Activated CD8-positive, alpha-beta T cell treated with anti-CD3 and anti-CD28 coated beads for 36 hours (primary cell): Measurements from ENCODE around the gene ROBO2. TPM values are rescaled to one million over a fixed set of nuclear protein-coding genes. Genes with fewer than 3 reads are reported as not detected.

Experiments
- ATAC-seq: fragments of 200-7000 bp; cut with Tn5 transposase; one replicate; pipeline ENCODE4 v1.10.0; 2021; ENCODE audit warnings: mild to moderate bottlenecking, moderate library complexity
- CTCF ChIA-PET: fragments of 350-600 bp; sonication (Branson Sonifier 250); formaldehyde crosslinking; loops from one replicate; lab custom pipeline; 2021; ENCODE audit warnings: antibody characterized with exemption; lab: Charles Lee
- POLR2A ChIA-PET: fragments of 350-600 bp; sonication (Branson Sonifier 250); formaldehyde crosslinking; loops from one replicate; lab custom pipeline; 2021; ENCODE audit warnings: antibody characterized with exemption; lab: Charles Lee
- DNase-seq: peaks from one replicate; pipeline ENCODE4 v3.0.0-alpha.2; 2020
- H3K27ac Mint-ChIP-seq: one replicate; pipeline ENCODE4 v1.8.0; 2021; ENCODE audit warnings: mild to moderate bottlenecking, mixed read lengths
- H3K27me3 Mint-ChIP-seq: one replicate; pipeline ENCODE4 v1.8.0; 2021; ENCODE audit warnings: mixed read lengths
- H3K36me3 Mint-ChIP-seq: one replicate; pipeline ENCODE4 v1.8.0; 2021; ENCODE audit warnings: low read depth, mixed read lengths
- H3K4me1 Mint-ChIP-seq: one replicate; pipeline ENCODE4 v1.8.0; 2021; ENCODE audit warnings: low read depth, mixed read lengths
- H3K4me3 Mint-ChIP-seq: one replicate; pipeline ENCODE4 v1.8.0; 2021; ENCODE audit warnings: mild to moderate bottlenecking, moderate library complexity, mixed read lengths
- H3K9me3 Mint-ChIP-seq: one replicate; pipeline ENCODE4 v1.8.0; 2021; ENCODE audit warnings: mixed read lengths
- CTCF ChIP-seq: fragments of 200-600 bp; IDR thresholded peaks from one replicate; pipeline ENCODE4 v1.8.0; 2022; ENCODE audit warnings: antibody characterized with exemption, mild to moderate bottlenecking
- intact Hi-C: fragments of 100-400 bp; cut with micrococcal nuclease; formaldehyde crosslinking; loops from one replicate; pipeline ENCODE4 v1.10.0; 2022
- total RNA-seq, 2 experiments: library from RNA; stranded (reverse); gene quantifications; one replicate each; pipeline ENCODE4 v1.2.3, GENCODE V29; 2021

ROBO2 gene
- total RNA-seq, 2 experiments from 2014 or later = not detected

GRCh38 chr3:77059354-77059753, 19.5 kb downstream of the ROBO2 start:
- intact Hi-C loops = no loop called here
- no peaks in the 10 kb centered on the region for H3K27me3 Mint-ChIP-seq
- H3K9me3 Mint-ChIP-seq = peaks cover 8% of the 10 kb centered on the region
- TF ChIP-seq CTCF = no peak
- CTCF ChIA-PET = no interaction called here
- DNase-seq = no peak
- no peaks in the 10 kb centered on the region for H3K36me3 Mint-ChIP-seq
- POLR2A ChIA-PET = no interaction called here
- no peak overlapping the region for H3K27ac Mint-ChIP-seq
- no peak overlapping the region for H3K4me3 Mint-ChIP-seq
- no peaks in the 10 kb centered on the region for H3K4me1 Mint-ChIP-seq
- no peak for ATAC-seq

GRCh38 chr3:77063423-77063822, 23.5 kb downstream of the ROBO2 start:
- DNase-seq (no peak), ATAC-seq (no peak)
- Mint-ChIP-seq H3K36me3 (no peaks in the 10 kb centered on the region), H3K9me3 (peaks cover 9% of the 10 kb centered on the region), H3K27ac (no peak overlapping the region), H3K4me1 (no peaks in the 10 kb centered on the region), H3K27me3 (no peaks in the 10 kb centered on the region), H3K4me3 (no peak overlapping the region)
- POLR2A ChIA-PET = no interaction called here
- intact Hi-C loops = no loop called here
- no peak for TF ChIP-seq CTCF
- CTCF ChIA-PET = no interaction called here

- CTCF ChIA-PET = no interaction called here
- POLR2A ChIA-PET = no interaction called here
- Mint-ChIP-seq H3K4me1 (no peaks in the 10 kb centered on the region), H3K27ac (no peak overlapping the region), H3K27me3 (no peaks in the 10 kb centered on the region), H3K9me3 (peaks cover 8% of the 10 kb centered on the region), H3K36me3 (no peaks in the 10 kb centered on the region), H3K4me3 (no peak overlapping the region)
- TF ChIP-seq CTCF = no peak
- no peak for DNase-seq
- intact Hi-C loops = no loop called here
- ATAC-seq = no peak
Observed at GRCh38 chr3:77065750-77066149, 25.9 kb downstream of the ROBO2 start.

- no peaks in the 10 kb centered on the region for H3K4me1 Mint-ChIP-seq
- CTCF ChIA-PET = no interaction called here
- no peaks in the 10 kb centered on the region for H3K36me3 Mint-ChIP-seq
- H3K4me3 Mint-ChIP-seq = no peak overlapping the region
- ATAC-seq (no peak), DNase-seq (no peak)
- intact Hi-C loops = no loop called here
- peaks cover 8% of the 10 kb centered on the region for H3K9me3 Mint-ChIP-seq
- no peak overlapping the region for H3K27ac Mint-ChIP-seq
- POLR2A ChIA-PET = interaction anchor here (0.7 kb wide), 1 partner anchor 561 kb away, joined by 5 read pairs; no protein-coding TSS in a partner anchor
- H3K27me3 Mint-ChIP-seq = no peaks in the 10 kb centered on the region
- no peak for TF ChIP-seq CTCF
Observed at GRCh38 chr3:77066829-77067228, 26.9 kb downstream of the ROBO2 start.

GRCh38 chr3:77068808-77069207, 28.9 kb downstream of the ROBO2 start:
- H3K36me3 Mint-ChIP-seq = no peaks in the 10 kb centered on the region
- ChIA-PET CTCF (no interaction called here), POLR2A (no interaction called here)
- H3K9me3 Mint-ChIP-seq = peaks cover 2% of the 10 kb centered on the region
- intact Hi-C loops = no loop called here
- H3K4me3 Mint-ChIP-seq = no peak overlapping the region
- H3K4me1 Mint-ChIP-seq = no peaks in the 10 kb centered on the region
- H3K27ac Mint-ChIP-seq = no peak overlapping the region
- no peak for TF ChIP-seq CTCF
- no peaks in the 10 kb centered on the region for H3K27me3 Mint-ChIP-seq
- DNase-seq (no peak), ATAC-seq (no peak)
